ENCODE measurements around the gene PYCARD.

- TF ChIP-seq MEF2A (IDR thresholded peaks at IDR 0.05; ENCODE audit: control insufficient read depth, low read depth, low read length) = no peak
- TF ChIP-seq CTCF (IDR thresholded peaks at IDR 0.05 in 2 of 3, conservative IDR thresholded peaks at IDR 0.05 in 1 of 3; ENCODE audit: insufficient read depth in 2 of 3, low read depth in 1 of 3, low read length in 3 of 3) = no peak
- no peak for TF ChIP-seq NFRKB (IDR thresholded peaks at IDR 0.05; ENCODE audit: low read depth)
- no peak; the same call in 1 of the 2 replicates for TF ChIP-seq REST (IDR thresholded peaks at IDR 0.05; ENCODE audit: borderline replicate concordance)
- TF ChIP-seq REST (CRISPR knock-in tag; IDR thresholded peaks at IDR 0.05; ENCODE audit: low read depth) = no peak
- no peak for TF ChIP-seq NONO (IDR thresholded peaks at IDR 0.05; ENCODE audit: low read depth in 2 of 2, low read length in 1 of 2)
- no peak for TF ChIP-seq ARNT (IDR thresholded peaks at IDR 0.05)
- TF ChIP-seq POLR2A (conservative IDR thresholded peaks at IDR 0.05) = no peak
Observed at GRCh38 chr16:31157136-31157535, 45.4 kb downstream of the PYCARD start.

All from K562 (cell line).